SK-N-SH (cell line): ENCODE measurements around the gene RPGR. TPM values are rescaled to one million over a fixed set of nuclear protein-coding genes. Genes with fewer than 3 reads are reported as not detected.

Experiments
- CTCF ChIA-PET: fragments of 300-600, 350-600 bp; formaldehyde crosslinking; extraction: SDS; loops from one replicate; lab custom pipeline; 2021; lab: Yijun Ruan, JAX
- POLR2A ChIA-PET: fragments of 350-600 bp; sonication (Branson Sonifier 250); formaldehyde crosslinking; extraction: SDS; loops from one replicate; lab custom pipeline; 2020; ENCODE audit warnings: antibody characterized with exemption, inconsistent platforms; lab: Yijun Ruan, JAX
- DNase-seq: peaks from one replicate; pipeline ENCODE4 v3.0.0; 2012
- H2AFZ ChIP-seq: fragments of 200-600 bp; sonication (generic); 2 replicates; pipeline ENCODE4 v1.8.1; 2016; ENCODE audit warnings: antibody characterized with exemption, mild to moderate bottlenecking, low read depth
- H3F3A ChIP-seq: fragments of 200-600 bp; sonication (generic); replicated peaks from 2 replicates; pipeline ENCODE3; 2016; ENCODE audit warnings: antibody characterized with exemption, mild to moderate bottlenecking; ENCODE audit not compliant: insufficient read depth
- H3K27ac ChIP-seq, 2 experiments: fragments of 200-500 bp in 1 of 2; fragments of 200-600 bp in 1 of 2; sonication (Bioruptor generic) in 1 of 2; sonication (generic), shearing (Covaris generic) in 1 of 2; 2 replicates each; pipeline versions ENCODE4 v1.5.1 to v1.6.1; 2014 to 2016; ENCODE audit warnings: low read depth in 2 of 2, inconsistent platforms in 1 of 2, low read length in 1 of 2, mild to moderate bottlenecking in 1 of 2, mixed read lengths in 1 of 2
- H3K27me3 ChIP-seq: fragments of 200-600 bp; sonication (generic), shearing (Covaris generic); 2 replicates; pipeline ENCODE4 v1.6.1; 2016; ENCODE audit warnings: mixed run types; ENCODE audit not compliant: insufficient read depth
- H3K36me3 ChIP-seq, 2 experiments: fragments of 200-500 bp in 1 of 2; fragments of 200-600 bp in 1 of 2; sonication (Bioruptor generic) in 1 of 2; sonication (generic) in 1 of 2; replicated peaks in 1 of 2; 2 replicates each; pipeline versions ENCODE3 to v1.5.1; 2014 to 2016; ENCODE audit warnings: low read length in 1 of 2, mild to moderate bottlenecking in 1 of 2; ENCODE audit not compliant: insufficient read depth in 2 of 2, control insufficient read depth in 1 of 2
- H3K4me1 ChIP-seq, 2 experiments: fragments of 200-500 bp in 1 of 2; fragments of 200-600 bp in 1 of 2; sonication (Bioruptor generic) in 1 of 2; sonication (generic), shearing (Covaris generic) in 1 of 2; 2 replicates each; pipeline versions ENCODE4 v1.5.1 to v1.6.1; 2014 to 2016; ENCODE audit warnings: low read depth in 1 of 2, low read length in 1 of 2, mixed run types in 1 of 2; ENCODE audit not compliant: insufficient read depth in 2 of 2, control insufficient read depth in 1 of 2
- H3K4me2 ChIP-seq: fragments of 200-600 bp; sonication (generic), shearing (Covaris generic); 2 replicates; pipeline ENCODE4 v1.6.1; 2017; ENCODE audit warnings: mixed run types
- H3K4me3 ChIP-seq, 2 experiments: fragments of 200-500 bp in 1 of 2; fragments of 200-600 bp in 1 of 2; sonication (Bioruptor generic) in 1 of 2; sonication (generic), shearing (Covaris generic) in 1 of 2; 2 replicates each; pipeline versions ENCODE4 v1.5.1 to v1.8.1; 2014 to 2016; ENCODE audit warnings: low read depth in 2 of 2, inconsistent platforms in 1 of 2, low read length in 1 of 2, mild to moderate bottlenecking in 1 of 2, mixed read lengths in 1 of 2, moderate library complexity in 1 of 2
- H3K79me2 ChIP-seq: fragments of 200-600 bp; sonication (generic); 2 replicates; pipeline ENCODE4 v1.8.1; 2017; ENCODE audit warnings: mild to moderate bottlenecking; ENCODE audit not compliant: insufficient read depth
- H3K9ac ChIP-seq: fragments of 200-600 bp; sonication (generic); 2 replicates; pipeline ENCODE4 v1.6.1; 2017; ENCODE audit warnings: mixed run types
- H3K9me2 ChIP-seq: fragments of 200-600 bp; sonication (generic); 2 replicates; pipeline ENCODE4 v1.6.1; 2017; ENCODE audit warnings: mixed run types
- H3K9me3 ChIP-seq: fragments of 200-600 bp; sonication (generic); 2 replicates; pipeline ENCODE4 v1.6.1; 2017; ENCODE audit warnings: mixed run types, mild to moderate bottlenecking, moderate library complexity
- H4K20me1 ChIP-seq: fragments of 200-600 bp; sonication (generic); 2 replicates; pipeline ENCODE4 v1.6.1; 2017; ENCODE audit warnings: mild to moderate bottlenecking, mixed run types; ENCODE audit not compliant: insufficient read depth
- CHD2 ChIP-seq: fragments of 150-350 bp; IDR thresholded peaks from 2 replicates; pipeline ENCODE4 v1.6.1; 2018; ENCODE audit warnings: low read length; ENCODE audit not compliant: partially characterized antibody
- ELF1 ChIP-seq: IDR thresholded peaks from 2 replicates; pipeline ENCODE4 v1.4.0; 2012
- EZH2phosphoT487 ChIP-seq: fragments of 200-600 bp; sonication (generic); IDR thresholded peaks from 2 replicates; pipeline ENCODE4 v1.6.1; 2017; ENCODE audit warnings: low read depth, mixed run types, mild to moderate bottlenecking, antibody characterized with exemption, moderate library complexity, borderline replicate concordance
- FOSL2 ChIP-seq: IDR thresholded peaks from 2 replicates; pipeline ENCODE4 v1.4.0; 2012; ENCODE audit warnings: low read depth, mild to moderate bottlenecking, moderate library complexity, borderline replicate concordance
- FOXJ3 ChIP-seq: sonication (generic); formaldehyde crosslinking; IDR thresholded peaks from 2 replicates; pipeline ENCODE4 v1.5.1; 2020; ENCODE audit warnings: mild to moderate bottlenecking, missing genetic modification reagents
- FOXM1 ChIP-seq: IDR thresholded peaks from 2 replicates; pipeline ENCODE4 v1.4.0; 2012; ENCODE audit warnings: low read depth, mild to moderate bottlenecking
- IRF3 ChIP-seq: fragments of 150-350 bp; IDR thresholded peaks from 2 replicates; pipeline ENCODE4 v1.6.1; 2016; ENCODE audit warnings: mild to moderate bottlenecking, low read depth, low read length
- MEF2A ChIP-seq: IDR thresholded peaks from 2 replicates; pipeline ENCODE4 v1.4.0; 2012; ENCODE audit warnings: low read depth, borderline replicate concordance
- NRF1 ChIP-seq: IDR thresholded peaks from 2 replicates; pipeline ENCODE4 v1.6.1; 2012; ENCODE audit warnings: low read depth, mild to moderate bottlenecking, low read length
- POLR2AphosphoS5 ChIP-seq: IDR thresholded peaks from 2 replicates; pipeline ENCODE4 v1.6.1; 2012; ENCODE audit warnings: low read depth, low read length
- RCOR1 ChIP-seq: fragments of 150-350 bp; IDR thresholded peaks from 2 replicates; pipeline ENCODE4 v1.6.1; 2017; ENCODE audit warnings: antibody characterized with exemption, low read length
- RFX5 ChIP-seq: IDR thresholded peaks from 2 replicates; pipeline ENCODE4 v1.6.1; 2012; ENCODE audit warnings: mild to moderate bottlenecking, improper control_type of control experiment, low read length
- SIN3A ChIP-seq: IDR thresholded peaks from 2 replicates; pipeline ENCODE4 v1.6.1; 2012; ENCODE audit warnings: low read depth, mild to moderate bottlenecking, low read length, moderate library complexity, borderline replicate concordance
- TAF1 ChIP-seq: IDR thresholded peaks from 2 replicates; pipeline ENCODE4 v1.6.1; 2012; ENCODE audit warnings: low read depth, mild to moderate bottlenecking, low read length, moderate library complexity, borderline replicate concordance
- TEAD4 ChIP-seq: IDR thresholded peaks from 2 replicates; pipeline ENCODE4 v1.4.0; 2012; ENCODE audit warnings: mild to moderate bottlenecking, borderline replicate concordance; ENCODE audit not compliant: insufficient read depth
- USF2 ChIP-seq: fragments of 150-350 bp; IDR thresholded peaks from 2 replicates; pipeline ENCODE4 v1.6.1; 2017; ENCODE audit warnings: antibody characterized with exemption, low read length, low read depth, borderline replicate concordance
- ZBTB33 ChIP-seq: IDR thresholded peaks from 2 replicates; pipeline ENCODE4 v1.4.0; 2012; ENCODE audit warnings: low read depth, borderline replicate concordance
- WGBS: methylation state at CpG from one replicate; pipeline ENCODE4 v1.1.6; 2017; ENCODE audit warnings: low lambda C conversion rate; 5-methylcytosine and 5-hydroxymethylcytosine counted together
- polyA plus RNA-seq, 3 experiments: library from polyadenylated mRNA; depleted of rRNA; stranded (reverse); fragments of >200 nt; gene quantifications; 2 replicates each; pipeline ENCODE4 v1.2.3, GENCODE V29; 2012
- TF ChIP-seq, protein P1 (sequence below): IDR thresholded peaks from 2 replicates; pipeline ENCODE4 v1.6.1; 2012; ENCODE audit warnings: mild to moderate bottlenecking, low read depth, low read length, moderate library complexity
- TF ChIP-seq, protein P2 (sequence below): IDR thresholded peaks from 2 replicates; pipeline ENCODE4; 2012

Gene RPGR
- polyA plus RNA-seq, 1 of the 3 experiments (the other 2 are of a cell fraction), result 1.2 TPM

GRCh38 chrX:38363046-38363445 is 35.7 kb upstream of the RPGR start (continued):
- TF ChIP-seq EZH2phosphoT487 (no peak), RFX5 (no peak), ELF1 (no peak), NRF1 (no peak)
- TF ChIP-seq, protein P1, sequence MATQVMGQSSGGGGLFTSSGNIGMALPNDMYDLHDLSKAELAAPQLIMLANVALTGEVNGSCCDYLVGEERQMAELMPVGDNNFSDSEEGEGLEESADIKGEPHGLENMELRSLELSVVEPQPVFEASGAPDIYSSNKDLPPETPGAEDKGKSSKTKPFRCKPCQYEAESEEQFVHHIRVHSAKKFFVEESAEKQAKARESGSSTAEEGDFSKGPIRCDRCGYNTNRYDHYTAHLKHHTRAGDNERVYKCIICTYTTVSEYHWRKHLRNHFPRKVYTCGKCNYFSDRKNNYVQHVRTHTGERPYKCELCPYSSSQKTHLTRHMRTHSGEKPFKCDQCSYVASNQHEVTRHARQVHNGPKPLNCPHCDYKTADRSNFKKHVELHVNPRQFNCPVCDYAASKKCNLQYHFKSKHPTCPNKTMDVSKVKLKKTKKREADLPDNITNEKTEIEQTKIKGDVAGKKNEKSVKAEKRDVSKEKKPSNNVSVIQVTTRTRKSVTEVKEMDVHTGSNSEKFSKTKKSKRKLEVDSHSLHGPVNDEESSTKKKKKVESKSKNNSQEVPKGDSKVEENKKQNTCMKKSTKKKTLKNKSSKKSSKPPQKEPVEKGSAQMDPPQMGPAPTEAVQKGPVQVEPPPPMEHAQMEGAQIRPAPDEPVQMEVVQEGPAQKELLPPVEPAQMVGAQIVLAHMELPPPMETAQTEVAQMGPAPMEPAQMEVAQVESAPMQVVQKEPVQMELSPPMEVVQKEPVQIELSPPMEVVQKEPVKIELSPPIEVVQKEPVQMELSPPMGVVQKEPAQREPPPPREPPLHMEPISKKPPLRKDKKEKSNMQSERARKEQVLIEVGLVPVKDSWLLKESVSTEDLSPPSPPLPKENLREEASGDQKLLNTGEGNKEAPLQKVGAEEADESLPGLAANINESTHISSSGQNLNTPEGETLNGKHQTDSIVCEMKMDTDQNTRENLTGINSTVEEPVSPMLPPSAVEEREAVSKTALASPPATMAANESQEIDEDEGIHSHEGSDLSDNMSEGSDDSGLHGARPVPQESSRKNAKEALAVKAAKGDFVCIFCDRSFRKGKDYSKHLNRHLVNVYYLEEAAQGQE, result no peak
- TF ChIP-seq, protein P2, sequence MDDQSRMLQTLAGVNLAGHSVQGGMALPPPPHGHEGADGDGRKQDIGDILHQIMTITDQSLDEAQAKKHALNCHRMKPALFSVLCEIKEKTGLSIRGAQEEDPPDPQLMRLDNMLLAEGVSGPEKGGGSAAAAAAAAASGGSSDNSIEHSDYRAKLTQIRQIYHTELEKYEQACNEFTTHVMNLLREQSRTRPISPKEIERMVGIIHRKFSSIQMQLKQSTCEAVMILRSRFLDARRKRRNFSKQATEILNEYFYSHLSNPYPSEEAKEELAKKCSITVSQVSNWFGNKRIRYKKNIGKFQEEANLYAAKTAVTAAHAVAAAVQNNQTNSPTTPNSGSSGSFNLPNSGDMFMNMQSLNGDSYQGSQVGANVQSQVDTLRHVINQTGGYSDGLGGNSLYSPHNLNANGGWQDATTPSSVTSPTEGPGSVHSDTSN, result no peak

DNA sequence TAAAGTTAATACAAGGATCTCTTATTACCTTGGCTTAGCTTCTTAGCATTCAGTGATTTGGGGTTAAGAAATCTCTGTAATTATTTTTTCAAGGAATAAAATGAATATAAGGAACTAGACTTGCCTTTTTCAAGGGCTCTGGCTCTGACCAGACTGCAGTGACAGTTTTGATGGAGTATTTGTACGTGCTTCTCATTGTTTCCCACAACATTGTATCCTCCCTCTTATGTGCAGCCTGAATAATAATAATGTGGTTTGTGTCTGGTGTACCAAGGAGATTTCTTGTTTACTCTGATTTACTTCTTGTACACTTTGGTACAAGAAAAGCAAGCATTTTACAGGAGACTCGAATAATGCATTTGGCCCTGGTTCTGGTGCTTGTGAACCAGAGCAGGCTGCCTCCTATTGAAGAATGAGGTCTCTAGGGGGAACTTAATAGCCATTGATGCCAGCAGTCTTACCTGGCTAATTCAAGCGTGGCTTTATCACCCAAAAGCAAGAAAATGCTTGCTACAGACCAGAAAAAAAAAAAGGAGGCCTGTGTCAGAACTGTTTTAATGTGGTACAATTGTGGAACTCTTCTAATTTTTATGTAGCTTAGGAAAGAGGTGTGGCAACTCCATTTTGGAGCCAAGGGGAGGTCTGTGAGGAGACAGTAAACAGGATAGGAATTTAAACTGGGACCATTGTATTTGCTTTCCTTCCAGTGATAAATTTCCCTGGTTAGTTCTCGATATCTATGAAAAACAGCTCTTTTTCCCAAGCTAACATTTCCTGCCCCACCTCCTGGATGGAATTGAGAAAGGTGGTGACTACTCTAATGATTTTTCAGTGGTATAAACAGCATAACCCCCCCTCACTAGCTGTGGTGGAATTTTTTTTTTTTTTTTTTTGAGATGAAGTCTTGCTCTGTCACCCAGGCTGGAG is 30.7 kb upstream of the RPGR start:
- no peaks in the 10 kb centered on the region for H3K36me3 ChIP-seq
- no peak for DNase-seq
- H2AFZ ChIP-seq, result no peak overlapping the region
- no peak overlapping the region for H3K4me2 ChIP-seq
- no peaks in the 10 kb centered on the region for H3K4me1 ChIP-seq
- H3K27ac ChIP-seq, result no peak overlapping the region
- H3F3A ChIP-seq, result no peaks in the 10 kb centered on the region
- ChIA-PET POLR2A (no interaction called here), CTCF (interaction anchor here (1.3 kb wide), 1 partner anchor 10 kb away, joined by 3 read pairs; no protein-coding TSS in a partner anchor)
- H3K4me3 ChIP-seq, result no peak overlapping the region
- no peaks in the 10 kb centered on the region for H4K20me1 ChIP-seq
- H3K9ac ChIP-seq, result no peak overlapping the region
- H3K27me3 ChIP-seq, result no peaks in the 10 kb centered on the region; the same call in 1 of the 2 replicates
- no peaks in the 10 kb centered on the region for H3K9me3 ChIP-seq
- TF ChIP-seq ZBTB33 (no peak), FOSL2 (no peak), USF2 (no peak), TEAD4 (no peak), TAF1 (no peak), SIN3A (no peak), FOXM1 (no peak), POLR2AphosphoS5 (no peak), MEF2A (no peak), RCOR1 (no peak), IRF3 (no peak), EZH2phosphoT487 (no peak), CHD2 (no peak), ELF1 (no peak), RFX5 (no peak), FOXJ3 (CRISPR knock-in tag) (no peak)
- no peaks in the 10 kb centered on the region for H3K79me2 ChIP-seq
- 19% methylated on average over 4 of the region's 4 CpGs for WGBS
- H3K9me2 ChIP-seq, result no peaks in the 10 kb centered on the region
